MM.1S (cell line): Measurements from ENCODE around the gene EFR3B.

Source experiments
- CTCF ChIP-seq: fragments of 300-600 bp; sonication (generic); IDR thresholded peaks from 2 replicates; pipeline ENCODE4 v1.5.1; 2016; ENCODE audit warnings: antibody characterized with exemption, low read length, mixed read lengths
- EZH2 ChIP-seq: fragments of 300-600 bp; sonication (generic); optimal IDR thresholded peaks from 2 replicates; pipeline ENCODE3; 2017; ENCODE audit warnings: low read depth, mild to moderate bottlenecking, antibody characterized with exemption, low read length, mixed read lengths
- EZH2phosphoT487 ChIP-seq: fragments of 300-600 bp; sonication (generic); IDR thresholded peaks from 2 replicates; pipeline ENCODE4 v1.6.1; 2018; ENCODE audit warnings: antibody characterized with exemption, low read length

GRCh38 chr2:25001325-25001637 is 40.6 kb upstream of the EFR3B start:
- TF ChIP-seq CTCF: no peak
- TF ChIP-seq EZH2phosphoT487: no peak
- no peak for TF ChIP-seq EZH2
